ENCODE results near the gene ACYP1.
A peak's percentile ranks its signal among the peaks of the same experiment; 100 is the strongest.

The ACYP1 gene

DNA sequence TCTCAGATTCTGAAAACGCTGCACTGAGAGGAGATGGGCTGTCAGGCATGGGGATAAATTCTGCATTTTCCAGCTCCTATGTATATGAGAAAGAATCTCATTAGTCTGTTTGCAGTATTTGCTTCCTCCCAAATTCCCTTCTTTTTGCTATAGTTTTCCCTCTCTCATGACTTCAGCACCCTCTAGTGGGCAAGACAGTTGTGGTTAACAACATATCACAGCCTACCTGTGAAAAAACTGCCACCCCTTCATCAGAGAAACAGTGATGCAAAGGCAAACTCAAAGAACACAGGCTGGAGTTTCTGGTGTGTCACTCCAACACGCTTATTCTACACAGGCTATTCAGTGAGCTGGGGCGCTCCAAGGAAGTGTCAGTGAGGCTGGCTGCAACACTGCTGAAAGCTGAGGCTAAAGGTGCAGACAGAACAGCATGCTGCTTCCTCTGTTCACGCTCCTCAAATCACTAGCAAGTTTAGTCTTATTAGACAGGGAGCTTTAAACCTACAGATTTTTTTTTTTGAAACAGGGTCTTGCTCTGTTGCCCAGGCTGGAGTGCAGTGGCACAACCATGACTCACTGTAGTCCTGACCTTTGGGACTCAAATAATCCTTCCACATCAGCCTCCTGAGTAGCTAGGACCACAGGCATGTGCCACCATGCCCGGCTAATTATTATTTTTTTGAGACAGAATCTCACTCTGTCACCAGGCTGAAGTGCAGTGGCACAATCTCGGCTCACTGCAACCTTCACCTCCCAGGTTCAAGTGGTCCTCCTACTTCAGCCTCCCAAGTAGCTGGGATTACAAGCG is 24.9 kb upstream of the ACYP1 start:
- no peak overlapping the region for H3K4me3 ChIP-seq (ENCODE audit: low read depth in 1 of 2, low read length in 2 of 2)
- H3K36me3 ChIP-seq (ENCODE audit: insufficient read depth, low read length), result peaks cover 66% of the 10 kb centered on the region
- no peaks in the 10 kb centered on the region for H3K27me3 ChIP-seq (ENCODE audit: control insufficient read depth in 1 of 2, insufficient read depth in 2 of 2, low read length in 2 of 2)
- H3K27ac ChIP-seq (ENCODE audit: low read depth, low read length), result no peak overlapping the region
- no peaks in the 10 kb centered on the region for H3K4me1 ChIP-seq (ENCODE audit: insufficient read depth, low read length)
- no peaks in the 10 kb centered on the region for H3K9me3 ChIP-seq (ENCODE audit: low read length)
- H3K9ac ChIP-seq (ENCODE audit: low read length), result no peak overlapping the region

DNA sequence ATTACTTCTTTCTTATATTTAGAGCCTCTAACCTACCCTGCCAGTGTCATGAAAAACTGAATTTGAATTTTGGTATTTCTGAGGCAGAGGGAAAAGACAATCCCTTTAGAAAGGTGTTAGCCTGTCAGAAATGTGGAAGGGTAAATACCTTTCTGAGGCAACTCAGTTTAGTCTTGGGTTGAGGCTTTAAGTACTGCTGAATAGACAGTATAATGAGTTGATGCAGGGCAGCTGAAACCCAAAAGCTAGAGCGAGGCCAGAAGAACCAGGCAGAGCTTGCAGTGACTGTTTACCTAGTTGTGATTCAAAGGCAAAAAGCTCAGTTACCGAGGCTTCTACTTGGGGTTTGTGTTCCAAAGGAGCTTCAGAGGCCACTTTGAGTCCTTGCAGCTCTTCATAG is 24.3 kb upstream of the ACYP1 start:
- Histone ChIP-seq H3K9ac (ENCODE audit: low read length) (no peak overlapping the region), H3K36me3 (ENCODE audit: insufficient read depth, low read length) (peaks cover 71% of the 10 kb centered on the region), H3K9me3 (ENCODE audit: low read length) (no peaks in the 10 kb centered on the region), H3K27me3 (ENCODE audit: control insufficient read depth in 1 of 2, insufficient read depth in 2 of 2, low read length in 2 of 2) (no peaks in the 10 kb centered on the region), H3K4me1 (ENCODE audit: insufficient read depth, low read length) (no peaks in the 10 kb centered on the region), H3K27ac (ENCODE audit: low read depth, low read length) (no peak overlapping the region), H3K4me3 (ENCODE audit: low read depth in 1 of 2, low read length in 2 of 2) (no peak overlapping the region)

- no peak overlapping the region for H3K27ac ChIP-seq (ENCODE audit: low read depth, low read length)
- H3K4me3 ChIP-seq (ENCODE audit: low read depth in 1 of 2, low read length in 2 of 2), result no peak overlapping the region
- peaks cover 17% of the 10 kb centered on the region for H3K4me1 ChIP-seq (ENCODE audit: insufficient read depth, low read length)
- H3K9me3 ChIP-seq (ENCODE audit: low read length), result no peaks in the 10 kb centered on the region
- no peak overlapping the region for H3K9ac ChIP-seq (ENCODE audit: low read length)
- no peaks in the 10 kb centered on the region for H3K27me3 ChIP-seq (ENCODE audit: control insufficient read depth in 1 of 2, insufficient read depth in 2 of 2, low read length in 2 of 2)
- H3K36me3 ChIP-seq (ENCODE audit: insufficient read depth, low read length), result peaks cover 47% of the 10 kb centered on the region
Observed at GRCh38 chr14:75084513-75084912, 20.7 kb upstream of the ACYP1 start.

GRCh38 chr14:75083271-75083670 is 19.4 kb upstream of the ACYP1 start:
- H3K27me3 ChIP-seq (ENCODE audit: control insufficient read depth in 1 of 2, insufficient read depth in 2 of 2, low read length in 2 of 2), result no peaks in the 10 kb centered on the region
- H3K4me1 ChIP-seq (ENCODE audit: insufficient read depth, low read length), result peaks cover 20% of the 10 kb centered on the region
- no peaks in the 10 kb centered on the region for H3K9me3 ChIP-seq (ENCODE audit: low read length)
- H3K27ac ChIP-seq (ENCODE audit: low read depth, low read length), result no peak overlapping the region
- H3K4me3 ChIP-seq (ENCODE audit: low read depth in 1 of 2, low read length in 2 of 2), result no peak overlapping the region
- H3K9ac ChIP-seq (ENCODE audit: low read length), result no peak overlapping the region
- peaks cover 46% of the 10 kb centered on the region for H3K36me3 ChIP-seq (ENCODE audit: insufficient read depth, low read length)

GRCh38 chr14:75081660-75082229 is 17.9 kb upstream of the ACYP1 start:
- no peaks in the 10 kb centered on the region for H3K27me3 ChIP-seq (ENCODE audit: control insufficient read depth in 1 of 2, insufficient read depth in 2 of 2, low read length in 2 of 2)
- no peak overlapping the region for H3K9ac ChIP-seq (ENCODE audit: low read length)
- no peak overlapping the region for H3K4me3 ChIP-seq (ENCODE audit: low read depth in 1 of 2, low read length in 2 of 2)
- H3K9me3 ChIP-seq (ENCODE audit: low read length), result no peaks in the 10 kb centered on the region
- peak overlapping the region; percentile 76 for H3K27ac ChIP-seq (ENCODE audit: low read depth, low read length)
- peaks cover 30% of the 10 kb centered on the region for H3K36me3 ChIP-seq (ENCODE audit: insufficient read depth, low read length)
- peaks cover 36% of the 10 kb centered on the region for H3K4me1 ChIP-seq (ENCODE audit: insufficient read depth, low read length)

- Histone ChIP-seq H3K27me3 (ENCODE audit: control insufficient read depth in 1 of 2, insufficient read depth in 2 of 2, low read length in 2 of 2) (no peaks in the 10 kb centered on the region), H3K27ac (ENCODE audit: low read depth, low read length) (no peak overlapping the region), H3K36me3 (ENCODE audit: insufficient read depth, low read length) (peaks cover 12% of the 10 kb centered on the region)
Observed at GRCh38 chr14:75079521-75079920, 15.7 kb upstream of the ACYP1 start.

DNA sequence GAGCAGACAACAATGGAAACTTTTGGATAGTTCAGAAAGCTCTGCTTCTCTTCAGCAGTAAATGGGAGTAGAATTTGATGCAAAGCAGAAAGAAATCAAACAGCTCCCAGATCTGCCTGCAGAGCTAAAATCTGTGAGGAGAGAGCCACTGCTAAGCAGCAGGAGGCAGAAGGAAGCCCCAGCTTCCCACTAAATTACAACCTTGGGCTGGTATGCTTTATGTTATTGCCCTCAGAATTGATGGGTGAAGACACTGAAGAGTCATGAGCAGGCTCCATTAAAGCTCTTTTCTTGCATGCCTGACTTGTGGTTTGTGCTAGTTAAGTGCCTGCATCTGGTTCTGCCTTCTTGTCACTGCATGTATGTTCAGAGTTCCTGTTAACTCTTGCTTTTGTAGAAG is 14.0 kb upstream of the ACYP1 start:
- Histone ChIP-seq H3K9ac (ENCODE audit: low read length) (no peak overlapping the region), H3K4me3 (ENCODE audit: low read depth in 1 of 2, low read length in 2 of 2) (no peak overlapping the region), H3K4me1 (ENCODE audit: insufficient read depth, low read length) (peaks cover 43% of the 10 kb centered on the region), H3K36me3 (ENCODE audit: insufficient read depth, low read length) (no peaks in the 10 kb centered on the region), H3K9me3 (ENCODE audit: low read length) (no peaks in the 10 kb centered on the region), H3K27me3 (ENCODE audit: control insufficient read depth in 1 of 2, insufficient read depth in 2 of 2, low read length in 2 of 2) (no peaks in the 10 kb centered on the region), H3K27ac (ENCODE audit: low read depth, low read length) (peak overlapping the region; percentile 64)

More at GRCh38 chr14:75079521-75079920, 15.7 kb upstream of the ACYP1 start:
- Histone ChIP-seq H3K4me1 (ENCODE audit: insufficient read depth, low read length) (peaks cover 38% of the 10 kb centered on the region), H3K9me3 (ENCODE audit: low read length) (no peaks in the 10 kb centered on the region), H3K4me3 (ENCODE audit: low read depth in 1 of 2, low read length in 2 of 2) (no peak overlapping the region), H3K9ac (ENCODE audit: low read length) (no peak overlapping the region)

DNA sequence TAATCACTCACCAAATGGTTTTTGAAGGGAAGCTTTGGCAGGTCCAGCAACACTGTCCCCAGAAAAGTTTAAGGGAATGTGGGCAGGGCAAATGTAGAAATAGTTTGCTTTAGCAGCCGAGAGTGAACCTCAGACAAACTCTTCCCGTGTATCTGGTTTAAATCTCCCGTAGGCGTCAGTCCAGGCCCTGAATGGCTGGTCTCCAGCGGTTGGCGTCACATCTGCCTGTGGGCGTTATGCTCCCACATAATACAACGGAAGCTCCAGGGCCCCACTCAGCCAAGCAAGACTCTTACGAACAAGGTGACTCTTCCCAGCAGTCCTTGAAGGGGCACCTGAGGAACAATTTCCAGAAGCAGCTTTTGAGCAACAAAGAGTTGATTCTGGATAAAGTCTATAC is 6.6 kb upstream of the ACYP1 start:
- Histone ChIP-seq H3K4me1 (ENCODE audit: insufficient read depth, low read length) (peaks cover 37% of the 10 kb centered on the region), H3K36me3 (ENCODE audit: insufficient read depth, low read length) (no peaks in the 10 kb centered on the region), H3K9me3 (ENCODE audit: low read length) (no peaks in the 10 kb centered on the region), H3K9ac (ENCODE audit: low read length) (peak overlapping the region; percentile 55), H3K27ac (ENCODE audit: low read depth, low read length) (peak overlapping the region; percentile 67), H3K4me3 (ENCODE audit: low read depth in 1 of 2, low read length in 2 of 2) (peak overlapping the region in 1 of 2 donors; percentile 65), H3K27me3 (ENCODE audit: control insufficient read depth in 1 of 2, insufficient read depth in 2 of 2, low read length in 2 of 2) (no peaks in the 10 kb centered on the region)

GRCh38 chr14:75069811-75070145 is 6.0 kb upstream of the ACYP1 start:
- peak overlapping the region; percentile 12 to 65 for H3K4me3 ChIP-seq (ENCODE audit: low read depth in 1 of 2, low read length in 2 of 2)
- H3K36me3 ChIP-seq (ENCODE audit: insufficient read depth, low read length), result no peaks in the 10 kb centered on the region
- peak overlapping the region; percentile 67 for H3K27ac ChIP-seq (ENCODE audit: low read depth, low read length)
- H3K27me3 ChIP-seq (ENCODE audit: control insufficient read depth in 1 of 2, insufficient read depth in 2 of 2, low read length in 2 of 2), result no peaks in the 10 kb centered on the region
- peaks cover 37% of the 10 kb centered on the region for H3K4me1 ChIP-seq (ENCODE audit: insufficient read depth, low read length)
- H3K9me3 ChIP-seq (ENCODE audit: low read length), result no peaks in the 10 kb centered on the region
- H3K9ac ChIP-seq (ENCODE audit: low read length), result peak overlapping the region; percentile 55

GRCh38 chr14:75069121-75069810 is 5.4 kb upstream of the ACYP1 start, which contains the start of gene ZC2HC1C:
ZC2HC1C (plus strand) TSS chr14:75069641; CDS start chr14:75070574, 933 bp downstream.
- Histone ChIP-seq H3K27ac (ENCODE audit: low read depth, low read length) (peak within 1 kb of the TSS; percentile 67), H3K4me3 (ENCODE audit: low read depth in 1 of 2, low read length in 2 of 2) (peak within 1 kb of the TSS; percentile 55 to 65), H3K9ac (ENCODE audit: low read length) (peak within 1 kb of the TSS; percentile 66), H3K36me3 (ENCODE audit: insufficient read depth, low read length) (no peaks in the 10 kb centered on the region), H3K27me3 (ENCODE audit: control insufficient read depth in 1 of 2, insufficient read depth in 2 of 2, low read length in 2 of 2) (no peaks in the 10 kb centered on the region), H3K4me1 (ENCODE audit: insufficient read depth, low read length) (peaks cover 38% of the 10 kb centered on the region), H3K9me3 (ENCODE audit: low read length) (no peaks in the 10 kb centered on the region)

- peak overlapping the region; percentile 67 for H3K27ac ChIP-seq (ENCODE audit: low read depth, low read length)
Observed at GRCh38 chr14:75068294-75069120, 4.7 kb upstream of the ACYP1 start.

More at GRCh38 chr14:75068294-75069120, 4.7 kb upstream of the ACYP1 start:
- H3K4me1 ChIP-seq (ENCODE audit: insufficient read depth, low read length), result peaks cover 41% of the 10 kb centered on the region
- H3K9me3 ChIP-seq (ENCODE audit: low read length), result no peaks in the 10 kb centered on the region
- peak overlapping the region; percentile 55 to 65 for H3K4me3 ChIP-seq (ENCODE audit: low read depth in 1 of 2, low read length in 2 of 2)
- no peaks in the 10 kb centered on the region for H3K27me3 ChIP-seq (ENCODE audit: control insufficient read depth in 1 of 2, insufficient read depth in 2 of 2, low read length in 2 of 2)
- peak overlapping the region; percentile 66 for H3K9ac ChIP-seq (ENCODE audit: low read length)
- H3K36me3 ChIP-seq (ENCODE audit: insufficient read depth, low read length), result no peaks in the 10 kb centered on the region

Data from muscle layer of colon (tissue), 2 donors.